ENCODE measurements around the gene NAA15.

NAA15 gene

GRCh38 chr4:139274790-139275189 is 26.5 kb upstream of the NAA15 start:
- Histone ChIP-seq H3F3A (ENCODE audit: control insufficient read depth, insufficient read depth) (no peaks in the 10 kb centered on the region), H3K9me2 (replicated peaks; ENCODE audit: control insufficient read depth, low read length) (no peaks in the 10 kb centered on the region), H3K4me2 (ENCODE audit: low read length) (no peak overlapping the region), H3K4me1 (ENCODE audit: control insufficient read depth, low read length) (0 out of 2 replicates have a peak, but pooled peaks cover 1% of the 10 kb centered on the region), H3K27me3 (ENCODE audit: control insufficient read depth, low read length) (peaks cover 16% of the 10 kb centered on the region), H3K4me3 (ENCODE audit: low read length) (no peak overlapping the region), H3K79me2 (ENCODE audit: control insufficient read depth, low read length) (no peaks in the 10 kb centered on the region), H3K36me3 (ENCODE audit: control insufficient read depth, low read length) (no peaks in the 10 kb centered on the region), H4K20me1 (ENCODE audit: control insufficient read depth, insufficient read depth, low read depth, low read length) (no peaks in the 10 kb centered on the region), H3K9me3 (ENCODE audit: control insufficient read depth, insufficient read depth, low read length) (no peaks in the 10 kb centered on the region), H3K27ac (ENCODE audit: low read depth, low read length) (no peak overlapping the region)
- no peak for TF ChIP-seq EZH2phosphoT487 (IDR thresholded peaks at IDR 0.05; ENCODE audit: borderline replicate concordance, low read length)
- TF ChIP-seq, protein P1, sequence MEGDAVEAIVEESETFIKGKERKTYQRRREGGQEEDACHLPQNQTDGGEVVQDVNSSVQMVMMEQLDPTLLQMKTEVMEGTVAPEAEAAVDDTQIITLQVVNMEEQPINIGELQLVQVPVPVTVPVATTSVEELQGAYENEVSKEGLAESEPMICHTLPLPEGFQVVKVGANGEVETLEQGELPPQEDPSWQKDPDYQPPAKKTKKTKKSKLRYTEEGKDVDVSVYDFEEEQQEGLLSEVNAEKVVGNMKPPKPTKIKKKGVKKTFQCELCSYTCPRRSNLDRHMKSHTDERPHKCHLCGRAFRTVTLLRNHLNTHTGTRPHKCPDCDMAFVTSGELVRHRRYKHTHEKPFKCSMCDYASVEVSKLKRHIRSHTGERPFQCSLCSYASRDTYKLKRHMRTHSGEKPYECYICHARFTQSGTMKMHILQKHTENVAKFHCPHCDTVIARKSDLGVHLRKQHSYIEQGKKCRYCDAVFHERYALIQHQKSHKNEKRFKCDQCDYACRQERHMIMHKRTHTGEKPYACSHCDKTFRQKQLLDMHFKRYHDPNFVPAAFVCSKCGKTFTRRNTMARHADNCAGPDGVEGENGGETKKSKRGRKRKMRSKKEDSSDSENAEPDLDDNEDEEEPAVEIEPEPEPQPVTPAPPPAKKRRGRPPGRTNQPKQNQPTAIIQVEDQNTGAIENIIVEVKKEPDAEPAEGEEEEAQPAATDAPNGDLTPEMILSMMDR (IDR thresholded peaks at IDR 0.05; ENCODE audit: low read depth, low read length, poor library complexity, severe bottlenecking): no peak

DNA sequence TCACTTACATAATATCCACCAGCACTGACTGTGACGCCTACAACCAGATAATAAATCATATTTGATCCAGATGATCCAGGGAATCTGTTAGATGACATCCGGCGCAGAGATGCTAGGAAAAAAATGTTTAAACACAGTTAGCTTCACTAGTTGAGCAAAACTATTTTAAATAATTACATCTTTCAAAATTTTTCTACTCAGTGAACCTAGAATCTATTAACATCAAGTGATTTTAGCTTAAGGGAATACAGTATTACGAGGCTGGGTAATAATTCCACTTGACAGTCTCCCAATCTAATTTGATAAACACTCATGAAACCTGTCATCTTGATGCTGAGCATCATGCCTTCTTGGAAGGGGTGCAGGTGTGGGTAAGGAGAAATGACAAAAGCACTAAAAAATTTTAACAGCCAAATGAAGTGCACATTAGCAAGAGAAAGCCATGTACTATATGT is 26.0 kb upstream of the NAA15 start:
- H3K27me3 ChIP-seq (ENCODE audit: control insufficient read depth, low read length): peaks cover 21% of the 10 kb centered on the region
- no peak overlapping the region for H3K27ac ChIP-seq (ENCODE audit: low read depth, low read length)
- 0 out of 2 replicates have a peak, but pooled peaks cover 3% of the 10 kb centered on the region for H3K4me1 ChIP-seq (ENCODE audit: control insufficient read depth, low read length)
- H3K9me3 ChIP-seq (ENCODE audit: control insufficient read depth, insufficient read depth, low read length): no peaks in the 10 kb centered on the region
- H3K9me2 ChIP-seq (replicated peaks; ENCODE audit: control insufficient read depth, low read length): no peaks in the 10 kb centered on the region
- H3K4me2 ChIP-seq (ENCODE audit: low read length): no peak overlapping the region
- TF ChIP-seq, protein P1 (IDR thresholded peaks at IDR 0.05; ENCODE audit: low read depth, low read length, poor library complexity, severe bottlenecking): no peak
- TF ChIP-seq EZH2phosphoT487 (IDR thresholded peaks at IDR 0.05; ENCODE audit: borderline replicate concordance, low read length): no peak
- H3K79me2 ChIP-seq (ENCODE audit: control insufficient read depth, low read length): no peaks in the 10 kb centered on the region
- H3K36me3 ChIP-seq (ENCODE audit: control insufficient read depth, low read length): no peaks in the 10 kb centered on the region
- H3K4me3 ChIP-seq (ENCODE audit: low read length): no peak overlapping the region
- H3F3A ChIP-seq (ENCODE audit: control insufficient read depth, insufficient read depth): no peaks in the 10 kb centered on the region
- H4K20me1 ChIP-seq (ENCODE audit: control insufficient read depth, insufficient read depth, low read depth, low read length): no peaks in the 10 kb centered on the region

GRCh38 chr4:139278485-139278884 is 22.8 kb upstream of the NAA15 start:
- H3K4me3 ChIP-seq (ENCODE audit: low read length): no peak overlapping the region
- no peaks in the 10 kb centered on the region for H3K79me2 ChIP-seq (ENCODE audit: control insufficient read depth, low read length)
- H3F3A ChIP-seq (ENCODE audit: control insufficient read depth, insufficient read depth): no peaks in the 10 kb centered on the region; the same call in 1 of the 2 replicates
- H4K20me1 ChIP-seq (ENCODE audit: control insufficient read depth, insufficient read depth, low read depth, low read length): no peaks in the 10 kb centered on the region
- H3K27me3 ChIP-seq (ENCODE audit: control insufficient read depth, low read length): peaks cover 26% of the 10 kb centered on the region
- H3K4me1 ChIP-seq (ENCODE audit: control insufficient read depth, low read length): 0 out of 2 replicates have a peak, but pooled peaks cover 3% of the 10 kb centered on the region
- no peak overlapping the region for H3K4me2 ChIP-seq (ENCODE audit: low read length)
- H3K9me3 ChIP-seq (ENCODE audit: control insufficient read depth, insufficient read depth, low read length): no peaks in the 10 kb centered on the region
- no peaks in the 10 kb centered on the region for H3K9me2 ChIP-seq (replicated peaks; ENCODE audit: control insufficient read depth, low read length)
- H3K36me3 ChIP-seq (ENCODE audit: control insufficient read depth, low read length): no peaks in the 10 kb centered on the region
- no peak for TF ChIP-seq EZH2phosphoT487 (IDR thresholded peaks at IDR 0.05; ENCODE audit: borderline replicate concordance, low read length)
- TF ChIP-seq, protein P1 (IDR thresholded peaks at IDR 0.05; ENCODE audit: low read depth, low read length, poor library complexity, severe bottlenecking): no peak
- no peak overlapping the region for H3K27ac ChIP-seq (ENCODE audit: low read depth, low read length)
